Measurements from ENCODE around the gene GPS1.
"Not testable (repeated sequence)": the region's sequence is repeated elsewhere in the genome, so short reads cannot be mapped to it uniquely, and the experiment has no call there.

Gene GPS1

GRCh38 chr17:82025401-82026107, 26.1 kb upstream of the GPS1 start:
- no peak overlapping the region for H3K4me3 ChIP-seq (ENCODE audit: low read depth, low read length)

GRCh38 chr17:82028246-82028645, 23.5 kb upstream of the GPS1 start:
- H3K4me3 ChIP-seq (ENCODE audit: low read depth, low read length), result no peak overlapping the region

- H3K4me3 ChIP-seq (ENCODE audit: low read depth, low read length), result no peak overlapping the region
Measured at GRCh38 chr17:82028966-82029365, 22.7 kb upstream of the GPS1 start.

- H3K4me3 ChIP-seq (ENCODE audit: low read depth, low read length), result no peak overlapping the region
Measured at GRCh38 chr17:82029391-82029790, 22.3 kb upstream of the GPS1 start.

- H3K4me3 ChIP-seq (ENCODE audit: low read depth, low read length), result no peak overlapping the region
Measured at GRCh38 chr17:82029990-82030469, 21.7 kb upstream of the GPS1 start.

GRCh38 chr17:82030470-82031302, 21.0 kb upstream of the GPS1 start:
- peak overlapping the region; percentile 45 for H3K4me3 ChIP-seq (ENCODE audit: low read depth, low read length)

GRCh38 chr17:82031303-82031884, 20.3 kb upstream of the GPS1 start, which contains the start of gene RAC3:
Gene RAC3, plus strand, starts transcription at chr17:82031678. Its CDS starts 84 bp downstream, at chr17:82031762.
- H3K4me3 ChIP-seq (ENCODE audit: low read depth, low read length), result peak within 1 kb of the TSS; percentile 62

GRCh38 chr17:82031885-82032627, 19.6 kb upstream of the GPS1 start:
- H3K4me3 ChIP-seq (ENCODE audit: low read depth, low read length), result peak overlapping the region; percentile 62

GRCh38 chr17:82033359-82034085, 18.2 kb upstream of the GPS1 start:
- H3K4me3 ChIP-seq (ENCODE audit: low read depth, low read length), result no peak overlapping the region

GRCh38 chr17:82034371-82035011, 17.2 kb upstream of the GPS1 start:
- no peak overlapping the region for H3K4me3 ChIP-seq (ENCODE audit: low read depth, low read length)

GRCh38 chr17:82035488-82035887, 16.2 kb upstream of the GPS1 start:
- H3K4me3 ChIP-seq (ENCODE audit: low read depth, low read length), result no peak overlapping the region

- no peak overlapping the region for H3K4me3 ChIP-seq (ENCODE audit: low read depth, low read length)
Measured at GRCh38 chr17:82035956-82036633, 15.6 kb upstream of the GPS1 start.

- H3K4me3 ChIP-seq (ENCODE audit: low read depth, low read length), result peak overlapping the region; percentile 49
Measured at GRCh38 chr17:82036634-82037091, 15.0 kb upstream of the GPS1 start.

- H3K4me3 ChIP-seq (ENCODE audit: low read depth, low read length), result peak within 1 kb of the TSS; percentile 49
Measured at GRCh38 chr17:82037092-82037888, 14.4 kb upstream of the GPS1 start, which contains the start of gene DCXR. Gene DCXR, minus strand, starts transcription at chr17:82037697. Its CDS starts 15 bp downstream, at chr17:82037682.

- H3K4me3 ChIP-seq (ENCODE audit: low read depth, low read length), result no peak overlapping the region
Measured at GRCh38 chr17:82037889-82038195, 13.9 kb upstream of the GPS1 start.

- H3K4me3 ChIP-seq (ENCODE audit: low read depth, low read length), result not testable (repeated sequence)
Measured at GRCh38 chr17:82038796-82039409, 12.8 kb upstream of the GPS1 start.

- no peak overlapping the region for H3K4me3 ChIP-seq (ENCODE audit: low read depth, low read length)
Measured at GRCh38 chr17:82039695-82040299, 11.9 kb upstream of the GPS1 start.

Data from iPS-11a (cell line).